Hepatocyte (in vitro differentiated cells): ENCODE results near the gene MLXIP.

Source experiments
- EZH2phosphoT487 ChIP-seq: fragments of 200-600 bp; sonication (generic); IDR thresholded peaks from one replicate; pipeline ENCODE4 v1.6.1; 2018; ENCODE audit warnings: antibody characterized with exemption, mild to moderate bottlenecking, low read depth, moderate library complexity; ENCODE audit not compliant: unreplicated experiment, severe bottlenecking
- TF ChIP-seq, protein P1 (sequence below): fragments of 200-600 bp; sonication (generic); IDR thresholded peaks from 2 replicates; pipeline ENCODE4 v1.5.1; 2016; ENCODE audit warnings: antibody characterized with exemption, mild to moderate bottlenecking; ENCODE audit not compliant: poor library complexity

- TF ChIP-seq, protein P1, sequence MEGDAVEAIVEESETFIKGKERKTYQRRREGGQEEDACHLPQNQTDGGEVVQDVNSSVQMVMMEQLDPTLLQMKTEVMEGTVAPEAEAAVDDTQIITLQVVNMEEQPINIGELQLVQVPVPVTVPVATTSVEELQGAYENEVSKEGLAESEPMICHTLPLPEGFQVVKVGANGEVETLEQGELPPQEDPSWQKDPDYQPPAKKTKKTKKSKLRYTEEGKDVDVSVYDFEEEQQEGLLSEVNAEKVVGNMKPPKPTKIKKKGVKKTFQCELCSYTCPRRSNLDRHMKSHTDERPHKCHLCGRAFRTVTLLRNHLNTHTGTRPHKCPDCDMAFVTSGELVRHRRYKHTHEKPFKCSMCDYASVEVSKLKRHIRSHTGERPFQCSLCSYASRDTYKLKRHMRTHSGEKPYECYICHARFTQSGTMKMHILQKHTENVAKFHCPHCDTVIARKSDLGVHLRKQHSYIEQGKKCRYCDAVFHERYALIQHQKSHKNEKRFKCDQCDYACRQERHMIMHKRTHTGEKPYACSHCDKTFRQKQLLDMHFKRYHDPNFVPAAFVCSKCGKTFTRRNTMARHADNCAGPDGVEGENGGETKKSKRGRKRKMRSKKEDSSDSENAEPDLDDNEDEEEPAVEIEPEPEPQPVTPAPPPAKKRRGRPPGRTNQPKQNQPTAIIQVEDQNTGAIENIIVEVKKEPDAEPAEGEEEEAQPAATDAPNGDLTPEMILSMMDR: no peak
- TF ChIP-seq EZH2phosphoT487: no peak
Measured at GRCh38 chr12:122079532-122080081, 1.1 kb downstream of the MLXIP start.
